GM19438 (cell line): ENCODE measurements around the gene ZNF705A.
"Not testable (repeated sequence)": the region's sequence is repeated elsewhere in the genome, so short reads cannot be mapped to it uniquely, and the experiment has no call there.

Experiments
- ATAC-seq: cut with Tn5 transposase; IDR thresholded peaks from one replicate; pipeline ENCODE4 v1.9.1; 2021; ENCODE audit warnings: low read depth; ENCODE audit not compliant: unreplicated experiment

ZNF705A gene

DNA sequence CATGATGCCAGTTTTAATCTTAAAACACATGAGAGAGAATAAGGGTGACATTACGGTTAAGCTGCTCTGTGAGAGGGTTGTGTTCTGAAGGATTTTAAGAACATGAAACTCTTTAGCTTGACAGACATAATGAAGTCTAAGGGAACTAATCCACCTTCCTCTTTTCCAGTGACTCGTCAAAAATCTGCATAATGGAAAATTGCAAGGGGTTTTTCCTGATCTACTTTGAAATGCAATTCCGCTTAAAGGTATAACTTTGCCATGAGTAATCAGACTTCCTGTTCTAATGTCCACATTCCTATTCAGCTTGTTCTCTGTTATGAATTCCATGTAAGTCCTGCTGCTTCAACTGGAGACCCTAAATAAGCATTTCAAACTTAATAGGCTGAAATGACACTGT lies at the start of gene ZNF705A:
Gene ZNF705A, plus strand, starts transcription at position 171 of the 400 bp plus-strand sequence. CDS start 15,611 bp downstream, outside the sequence.
- ATAC-seq: no peak

- ATAC-seq: no peak
Observed at GRCh38 chr12:8108808-8109398, 47.9 kb upstream of the ZNF705A start.

GRCh38 chr12:8113117-8113516 lies 43.7 kb upstream of the ZNF705A start:
- not testable (repeated sequence) for ATAC-seq

DNA sequence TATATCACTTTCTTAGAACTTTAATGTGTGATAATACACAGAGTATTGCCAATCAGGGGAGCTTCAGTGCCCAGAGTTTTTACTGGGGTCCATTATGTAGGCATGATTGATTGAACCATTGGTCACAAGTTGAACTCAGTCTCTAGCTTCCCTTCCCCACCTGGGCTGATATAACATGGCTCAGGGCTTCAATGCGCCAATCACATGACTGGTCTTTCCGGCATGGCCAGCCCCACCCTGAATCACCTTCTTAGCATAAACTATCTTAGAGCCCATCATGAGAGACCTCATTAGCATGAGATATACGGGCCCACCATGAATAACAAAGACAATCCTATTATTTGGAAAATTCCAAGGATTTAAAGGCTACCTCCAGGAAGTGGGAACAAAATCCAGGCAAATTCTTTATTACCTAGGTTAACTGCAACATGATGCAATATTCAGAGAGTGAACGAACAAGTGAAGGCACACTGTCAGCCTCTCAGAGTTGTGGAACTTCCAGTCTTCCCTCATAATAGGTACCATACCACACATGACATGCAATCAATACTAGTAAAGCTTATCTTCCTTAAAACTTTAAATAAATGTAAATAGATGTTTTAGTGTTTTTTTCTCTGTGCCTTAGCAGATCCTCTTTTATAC lies 36.6 kb upstream of the ZNF705A start:
- no peak for ATAC-seq

DNA sequence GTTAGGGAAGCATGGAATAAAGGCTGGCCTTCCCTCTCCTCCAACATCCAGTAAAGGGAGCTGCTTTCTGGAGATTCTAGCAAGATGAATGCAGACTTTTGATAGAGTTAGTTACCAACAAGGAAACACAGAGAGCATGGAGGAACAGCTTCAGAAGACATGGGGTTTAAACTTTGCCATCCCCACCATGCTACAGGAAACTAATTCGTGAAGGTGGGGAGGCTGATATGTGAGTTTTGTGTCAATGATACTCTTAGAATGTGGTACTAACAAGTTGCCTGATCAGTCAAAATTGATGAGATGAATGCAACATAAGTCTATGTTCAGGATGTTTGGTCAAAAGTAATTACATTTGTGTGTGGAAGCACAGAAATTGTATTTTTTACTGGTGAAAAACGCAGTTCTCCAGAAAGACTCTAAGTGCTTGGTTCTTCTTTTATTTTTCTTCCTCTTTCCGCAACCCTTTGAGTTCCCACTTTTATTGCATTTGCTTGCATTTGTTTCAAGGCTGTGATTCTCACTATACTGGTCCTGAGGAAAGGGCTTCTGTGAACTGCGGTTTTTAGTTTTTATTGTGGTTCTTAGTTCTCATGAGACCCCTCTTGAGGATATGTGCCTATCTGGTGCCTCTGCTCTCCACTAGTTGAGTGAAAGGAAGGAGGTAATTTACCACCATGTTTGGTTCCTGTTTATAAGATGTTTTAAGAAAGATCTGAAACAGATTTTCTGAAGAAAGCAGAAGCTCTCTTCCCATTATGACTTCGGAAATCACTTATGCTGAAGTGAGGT lies 33.5 kb upstream of the ZNF705A start, which contains the start of gene CLEC4A:
Gene CLEC4A, plus strand, starts transcription at position 494 of the 789 bp plus-strand sequence. Its CDS starts 262 bp downstream, at position 756.
- ATAC-seq: no peak

DNA sequence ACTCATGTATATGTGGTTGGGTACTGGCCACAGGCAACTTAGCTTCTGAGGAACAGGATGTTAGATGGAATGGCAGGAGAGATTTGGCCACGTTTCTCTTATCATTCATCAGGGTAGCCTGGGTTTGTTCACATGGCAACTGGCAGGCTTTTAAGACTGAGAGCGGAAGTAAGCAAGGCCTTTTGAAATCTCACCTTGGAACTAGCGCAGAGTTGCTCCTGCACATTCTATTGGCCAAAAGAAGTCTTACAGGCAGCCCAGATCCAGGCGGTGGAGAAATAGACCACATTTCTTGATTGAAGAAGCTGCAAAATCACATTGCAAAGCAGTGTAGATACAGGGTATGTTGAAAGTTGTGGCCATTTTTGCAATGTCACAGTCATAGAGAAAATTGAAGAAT lies 29.7 kb upstream of the ZNF705A start:
- ATAC-seq: no peak

GRCh38 chr12:8133636-8134397 lies 23.0 kb upstream of the ZNF705A start:
- ATAC-seq: not testable (repeated sequence)

GRCh38 chr12:8134398-8134930 lies 22.4 kb upstream of the ZNF705A start:
- not testable (repeated sequence) for ATAC-seq

DNA sequence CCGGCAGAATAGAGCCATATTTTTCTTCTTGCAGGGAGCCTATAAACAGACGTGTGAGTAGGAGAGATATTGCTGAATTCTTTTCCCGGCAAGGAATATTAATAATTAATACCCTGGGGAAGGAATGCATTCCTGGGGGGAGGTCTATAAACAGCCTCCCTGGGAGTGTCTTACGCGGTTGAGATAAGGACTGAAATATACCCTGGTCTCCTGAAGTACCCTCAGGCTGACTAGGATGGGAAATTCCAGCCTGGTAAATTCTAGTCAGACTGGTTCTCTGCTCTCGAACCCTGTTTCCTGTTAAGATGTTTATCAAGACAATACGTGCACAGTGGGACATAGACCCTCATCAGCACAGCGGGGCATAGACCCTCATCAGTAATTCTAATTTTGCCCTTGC lies 15.2 kb upstream of the ZNF705A start:
- ATAC-seq: not testable (repeated sequence)

- no peak for ATAC-seq
Observed at GRCh38 chr12:8143261-8143660, 13.6 kb upstream of the ZNF705A start.

DNA sequence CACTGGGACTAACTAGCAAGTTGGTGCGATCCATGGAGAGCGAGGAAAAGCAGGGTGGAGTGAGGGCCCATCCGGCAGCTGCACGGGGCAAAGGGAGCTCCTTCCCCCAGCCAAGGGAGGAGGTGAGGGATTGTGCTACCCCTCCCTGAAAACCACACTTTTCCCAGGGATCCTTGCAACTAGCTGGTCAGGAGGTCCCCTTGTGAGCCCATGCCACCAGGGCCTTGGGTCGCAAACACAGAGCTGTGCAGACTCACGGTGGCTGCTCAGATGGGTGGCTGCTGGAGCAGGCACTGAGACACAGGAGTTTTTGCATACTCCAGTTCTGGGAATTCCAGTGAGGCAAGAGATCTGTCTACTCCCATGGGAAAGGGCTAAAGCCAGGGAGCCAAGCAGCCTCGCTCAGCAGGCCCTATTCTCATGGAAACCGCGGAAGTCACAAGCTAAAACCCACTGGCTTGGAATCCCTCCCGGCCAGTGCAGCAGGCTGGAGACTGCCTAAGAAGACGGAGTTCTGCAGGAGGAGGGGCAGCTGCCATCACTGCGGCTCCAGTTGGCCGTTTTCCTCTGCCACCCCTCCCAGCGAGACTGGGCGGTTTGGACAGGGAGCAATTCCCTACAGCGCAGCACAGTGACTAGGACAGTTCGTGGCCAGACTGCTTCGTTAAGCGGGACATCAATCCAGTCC lies 10.9 kb upstream of the ZNF705A start:
- ATAC-seq: no peak

DNA sequence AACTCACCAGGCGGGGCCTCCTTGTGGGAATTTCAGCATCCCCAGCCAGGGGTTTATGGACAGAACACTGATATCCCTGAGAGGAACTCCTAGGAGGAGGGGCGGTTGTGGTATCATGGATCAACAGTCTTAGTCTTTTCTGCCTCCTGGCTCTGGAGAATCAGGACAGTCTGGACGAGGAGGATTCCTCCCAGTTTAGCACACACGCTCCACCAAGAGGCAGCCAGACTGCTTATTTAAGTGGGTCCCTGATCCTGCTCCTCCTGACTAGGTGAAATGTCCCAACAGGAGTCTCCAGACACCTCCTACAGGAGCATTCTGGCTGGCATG lies 10.4 kb upstream of the ZNF705A start:
- ATAC-seq: no peak

DNA sequence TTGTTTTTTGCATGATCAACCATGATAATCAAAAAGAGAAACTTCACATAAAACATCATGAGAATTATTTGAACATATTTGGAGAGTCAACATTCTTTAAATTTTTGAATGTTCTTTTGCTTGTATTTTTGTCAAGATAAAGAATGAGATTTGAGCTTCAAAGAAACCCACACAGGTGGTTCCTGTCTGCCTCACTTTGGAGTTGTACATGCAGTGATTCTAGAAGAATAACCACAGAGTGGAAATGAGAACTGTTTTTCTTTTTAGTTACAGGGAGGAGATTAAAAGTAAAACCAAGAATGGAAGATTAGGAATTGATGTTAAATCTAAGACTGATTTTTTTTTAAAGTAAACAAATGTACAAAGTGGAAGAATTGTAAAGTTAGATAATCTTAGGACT lies 2.3 kb upstream of the ZNF705A start:
- ATAC-seq: no peak

DNA sequence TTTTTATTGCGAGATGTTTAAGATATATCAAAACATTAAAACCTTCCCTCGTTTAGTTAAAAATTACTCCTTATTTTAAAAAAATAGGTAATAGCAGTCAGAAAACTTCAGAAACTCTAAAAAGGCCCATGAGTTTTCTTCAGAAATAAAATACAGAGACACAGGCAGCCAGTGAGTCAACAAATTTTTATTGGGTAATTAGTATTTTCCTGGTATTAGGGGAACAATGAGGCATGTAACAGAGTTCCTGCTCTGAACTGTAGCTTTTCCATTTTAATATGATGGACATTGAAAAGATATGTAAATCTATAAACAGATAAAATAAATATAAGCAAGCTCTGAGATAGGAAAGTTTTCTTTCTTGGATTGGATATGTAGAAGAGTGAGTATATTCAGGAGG lies 399 bp upstream of the ZNF705A start:
- ATAC-seq: no peak

- ATAC-seq: no peak
Observed at GRCh38 chr12:8157484-8158198, 826 bp downstream of the ZNF705A start.

GRCh38 chr12:8172911-8173310 lies 16.1 kb downstream of the ZNF705A start:
- not testable (repeated sequence) for ATAC-seq

- not testable (repeated sequence) for ATAC-seq
Observed at GRCh38 chr12:8179989-8180585, 23.3 kb downstream of the ZNF705A start.

DNA sequence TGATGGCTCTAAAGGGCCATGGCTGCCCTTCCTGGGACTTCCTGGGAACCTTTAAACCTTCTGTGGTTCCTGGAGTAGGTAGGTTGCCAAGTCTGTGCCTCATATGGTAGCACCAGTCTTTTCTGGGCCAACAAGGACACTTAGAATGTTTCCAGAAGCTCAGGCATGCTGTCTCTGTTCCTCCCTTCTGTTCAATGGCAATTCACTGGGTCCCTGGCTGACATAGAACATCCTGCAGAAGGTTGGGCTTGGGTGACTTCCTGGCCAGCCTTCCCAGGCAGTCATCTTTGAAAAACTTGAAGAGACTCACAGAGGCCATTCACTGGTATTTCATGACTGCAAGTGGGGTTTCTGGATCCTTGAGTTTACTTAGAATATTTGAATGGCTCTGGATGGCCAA lies 24.5 kb downstream of the ZNF705A start:
- ATAC-seq: not testable (repeated sequence)

DNA sequence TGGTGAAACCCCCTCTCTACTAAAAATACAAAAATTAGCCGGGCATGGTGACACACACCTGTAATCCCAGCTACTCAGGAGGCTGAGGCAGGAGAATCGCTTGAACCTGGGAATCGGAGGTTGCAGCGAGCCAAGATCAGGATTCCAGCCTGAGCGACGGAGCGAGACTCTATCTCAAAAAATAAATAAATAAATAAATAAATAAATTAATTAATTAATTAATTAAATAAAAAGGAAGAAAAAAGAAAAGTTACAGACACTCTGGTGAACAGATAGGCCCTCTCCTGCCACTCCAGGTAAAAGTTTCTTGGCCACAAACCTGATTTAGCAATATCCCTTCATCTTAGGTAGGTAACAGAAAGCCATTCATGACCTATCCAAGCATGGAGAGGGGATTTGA lies 26.1 kb downstream of the ZNF705A start:
- ATAC-seq: not testable (repeated sequence)
